ENCODE measurements around the gene TRAK1. TPM values are rescaled to one million over a fixed set of nuclear protein-coding genes. Genes with fewer than 3 reads are reported as not detected.

Gene TRAK1
- total RNA-seq, 1 donor from 2014 or later = 21.2 TPM

- peak; percentile 56 to 64 for DNase-seq (ENCODE audit: low read depth in 2 of 2)
These were observed 139.0 kb downstream of the TRAK1 start for GRCh38 chr3:42229942-42230688.

GRCh38 chr3:42230860-42231259 is 139.7 kb downstream of the TRAK1 start:
- DNase-seq (ENCODE audit: low read depth in 2 of 2) = no peak

DNA sequence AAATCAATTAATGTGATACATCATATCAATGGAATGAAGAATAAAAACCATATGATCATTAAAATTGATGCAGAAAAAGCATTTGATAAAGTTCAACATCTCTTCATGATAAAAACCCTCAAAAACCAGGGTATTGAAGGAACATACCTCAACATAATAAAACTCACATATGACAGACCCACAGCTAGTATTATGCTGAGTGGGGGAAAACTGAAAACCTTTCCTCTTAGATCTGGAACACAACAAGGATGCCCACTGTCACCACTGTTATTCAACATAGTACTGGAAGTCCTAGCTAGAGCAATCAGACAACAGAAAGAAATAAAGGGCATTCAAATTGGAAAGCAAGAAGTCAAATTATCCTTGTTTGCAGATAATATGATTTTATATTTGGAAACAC is 144.4 kb downstream of the TRAK1 start:
- DNase-seq (ENCODE audit: low read depth in 2 of 2) = no peak

DNA sequence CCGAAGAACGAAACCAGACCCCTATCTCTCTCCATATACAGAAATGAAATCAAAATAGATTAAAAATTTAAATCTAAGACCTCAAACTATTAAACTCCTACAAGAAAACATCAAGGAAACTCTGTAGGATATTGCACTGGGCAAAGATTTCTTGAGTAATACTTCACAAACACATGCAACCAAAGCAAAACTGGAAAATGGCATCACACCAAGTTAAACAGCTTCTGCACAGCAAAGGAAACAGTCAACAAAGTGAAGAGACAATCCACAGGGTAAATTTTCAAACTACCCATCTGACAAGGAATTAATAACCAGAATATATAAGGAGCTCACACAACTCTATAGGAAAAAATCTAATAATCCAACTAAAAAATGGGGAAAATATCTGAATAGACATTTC is 145.5 kb downstream of the TRAK1 start:
- no peak for DNase-seq (ENCODE audit: low read depth in 2 of 2)

DNA sequence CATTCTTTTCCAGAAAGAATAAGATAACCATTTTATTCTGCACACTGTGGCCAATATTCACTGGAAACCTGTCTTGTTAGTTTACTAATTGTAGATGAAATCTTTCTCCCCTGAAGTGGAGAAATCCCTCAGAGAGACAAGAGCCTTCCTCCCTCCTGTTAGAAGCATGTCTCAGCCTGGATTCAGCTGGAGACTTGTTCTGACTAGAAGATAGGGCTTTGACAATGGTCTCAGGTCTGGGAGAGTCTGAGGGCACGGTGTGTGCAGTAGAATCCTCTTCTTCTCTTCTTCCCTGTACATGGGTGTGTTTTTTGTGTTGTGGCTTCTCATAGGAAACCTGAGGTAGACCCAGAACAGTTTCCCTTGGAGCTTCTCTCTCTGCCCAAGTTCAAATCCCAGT is 154.9 kb downstream of the TRAK1 start:
- no peak for DNase-seq (ENCODE audit: low read depth in 2 of 2)

- peak; percentile 67 to 73 for DNase-seq (ENCODE audit: low read depth in 2 of 2)
These were observed 156.4 kb downstream of the TRAK1 start for GRCh38 chr3:42247576-42248027.

- DNase-seq (ENCODE audit: low read depth in 2 of 2) = no peak
These were observed 159.6 kb downstream of the TRAK1 start for GRCh38 chr3:42250761-42251160.

- no peak for DNase-seq (ENCODE audit: low read depth in 2 of 2)
These were observed 163.4 kb downstream of the TRAK1 start for GRCh38 chr3:42254566-42254965.

DNA sequence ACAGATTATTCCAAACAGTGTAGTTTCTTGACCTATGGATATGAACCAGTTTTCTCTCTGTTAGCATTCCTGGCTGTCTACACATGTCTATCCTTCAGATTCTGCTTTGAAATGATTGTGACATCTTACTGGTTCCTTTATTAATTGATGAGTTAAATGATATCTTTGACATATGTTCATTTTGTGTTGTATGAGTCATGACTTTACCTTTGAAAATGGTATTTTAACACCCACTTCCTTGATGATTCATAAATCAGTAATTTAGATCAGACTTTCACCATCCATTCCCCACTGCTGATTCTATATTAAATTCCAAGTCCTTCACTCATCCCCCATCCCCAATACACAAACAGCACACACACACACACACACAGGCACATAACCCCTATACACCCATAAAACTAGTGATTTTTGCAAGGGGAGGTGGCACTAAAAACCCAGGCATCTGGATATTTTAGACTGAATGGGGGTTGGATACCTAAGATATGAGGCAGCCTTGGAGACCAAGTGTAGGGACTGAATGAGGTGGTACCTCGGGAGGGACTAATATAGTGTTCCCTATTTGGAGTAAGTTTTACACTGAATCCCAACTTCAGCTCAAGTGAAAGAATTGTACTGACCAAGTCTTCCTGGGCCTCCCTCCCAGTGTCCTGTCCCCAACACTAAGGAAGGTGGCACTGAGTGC is 165.1 kb downstream of the TRAK1 start:
- peak in 1 of 2 donors; percentile 17 for DNase-seq (ENCODE audit: low read depth in 2 of 2)

DNA sequence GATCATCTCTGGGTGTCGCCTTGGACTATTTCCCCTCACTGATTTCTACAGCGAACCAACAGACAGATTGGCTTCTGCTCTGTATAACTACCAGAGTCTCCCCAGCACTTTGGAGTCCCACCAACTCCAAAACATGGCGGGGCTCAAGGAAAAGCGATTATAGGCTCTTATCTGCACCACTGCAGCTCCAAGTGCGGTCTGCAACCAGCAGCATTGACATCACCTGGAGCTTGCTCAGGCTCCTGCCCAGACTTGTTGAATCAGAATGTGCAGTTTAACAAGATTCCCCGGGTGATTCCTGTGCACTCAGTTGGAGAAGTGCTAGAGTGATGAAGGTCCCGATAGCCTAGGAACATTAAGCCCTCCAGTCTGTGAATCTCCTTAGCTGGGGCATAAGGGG is 165.8 kb downstream of the TRAK1 start:
- DNase-seq (ENCODE audit: low read depth in 2 of 2) = no peak

DNA sequence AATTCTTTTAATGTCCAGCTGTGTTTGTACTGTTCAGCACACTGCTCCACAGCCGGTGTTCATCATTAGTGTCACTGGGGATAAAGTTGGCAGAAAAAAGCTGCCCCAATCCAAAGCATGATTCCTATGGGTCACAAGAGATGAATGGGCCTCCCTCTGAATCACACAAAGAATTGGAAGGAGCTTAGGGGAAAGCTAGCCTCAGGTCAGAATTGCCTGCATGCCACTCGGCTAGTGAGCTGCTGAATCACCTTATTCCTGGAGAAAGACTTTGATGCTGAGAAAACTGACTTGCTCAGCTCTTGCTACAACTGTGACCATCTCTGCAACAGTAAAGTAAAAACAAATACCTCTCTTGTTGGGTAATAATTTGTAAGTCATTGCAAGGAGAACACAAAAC is 171.4 kb downstream of the TRAK1 start:
- no peak for DNase-seq (ENCODE audit: low read depth in 2 of 2)

DNA sequence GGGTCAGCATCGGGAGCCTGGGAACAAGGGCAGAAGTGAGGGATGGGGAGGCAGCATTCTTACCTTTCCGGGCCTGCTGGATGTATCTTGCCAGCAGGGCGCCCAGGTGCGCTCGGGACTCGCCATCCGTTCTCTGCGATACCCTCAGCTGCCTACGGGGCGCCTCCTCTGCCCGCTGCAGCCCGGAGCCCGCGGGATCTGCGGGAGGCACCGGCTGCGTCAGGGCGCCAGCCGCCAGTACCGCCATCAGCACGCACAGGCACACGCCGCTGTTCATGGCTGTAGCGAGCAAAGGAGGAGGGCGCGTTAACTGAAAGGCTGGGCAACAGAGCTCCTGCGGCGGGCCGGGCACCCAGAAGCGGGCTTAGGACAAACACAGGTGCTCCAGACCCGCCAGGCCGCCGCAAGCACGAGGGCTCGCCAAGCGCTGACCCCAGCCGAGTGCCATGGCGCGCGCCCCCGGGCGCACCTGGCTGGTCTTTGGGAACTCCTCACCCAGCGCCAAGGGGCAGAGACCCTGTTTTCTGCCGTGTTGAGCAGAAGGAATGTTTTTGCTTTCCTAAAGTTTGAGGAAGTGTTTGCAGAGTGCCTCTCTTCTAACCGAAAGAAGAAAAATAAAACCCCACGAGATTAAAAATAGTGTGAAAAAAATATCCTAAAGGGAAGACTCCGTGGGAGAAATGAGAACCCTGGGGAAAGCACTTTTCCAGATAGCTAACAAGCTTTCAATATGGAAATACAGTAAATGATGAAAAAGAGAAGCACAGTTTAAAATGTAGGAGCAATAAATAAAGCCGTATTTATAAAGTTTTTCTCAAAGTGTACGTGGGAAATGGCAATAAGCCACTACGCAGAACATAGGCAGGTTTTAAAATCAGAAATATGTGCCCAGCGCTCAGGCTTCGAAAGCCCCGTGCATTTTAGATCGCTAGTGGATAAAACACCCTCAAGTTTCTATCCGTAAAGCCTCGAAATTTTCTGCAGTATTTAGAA is 172.5 kb downstream of the TRAK1 start:
- no peak for DNase-seq (ENCODE audit: low read depth in 2 of 2)

GRCh38 chr3:42264399-42265058 is 173.4 kb downstream of the TRAK1 start:
- DNase-seq (ENCODE audit: low read depth in 2 of 2) = peak in 1 of 2 donors; percentile 8

DNA sequence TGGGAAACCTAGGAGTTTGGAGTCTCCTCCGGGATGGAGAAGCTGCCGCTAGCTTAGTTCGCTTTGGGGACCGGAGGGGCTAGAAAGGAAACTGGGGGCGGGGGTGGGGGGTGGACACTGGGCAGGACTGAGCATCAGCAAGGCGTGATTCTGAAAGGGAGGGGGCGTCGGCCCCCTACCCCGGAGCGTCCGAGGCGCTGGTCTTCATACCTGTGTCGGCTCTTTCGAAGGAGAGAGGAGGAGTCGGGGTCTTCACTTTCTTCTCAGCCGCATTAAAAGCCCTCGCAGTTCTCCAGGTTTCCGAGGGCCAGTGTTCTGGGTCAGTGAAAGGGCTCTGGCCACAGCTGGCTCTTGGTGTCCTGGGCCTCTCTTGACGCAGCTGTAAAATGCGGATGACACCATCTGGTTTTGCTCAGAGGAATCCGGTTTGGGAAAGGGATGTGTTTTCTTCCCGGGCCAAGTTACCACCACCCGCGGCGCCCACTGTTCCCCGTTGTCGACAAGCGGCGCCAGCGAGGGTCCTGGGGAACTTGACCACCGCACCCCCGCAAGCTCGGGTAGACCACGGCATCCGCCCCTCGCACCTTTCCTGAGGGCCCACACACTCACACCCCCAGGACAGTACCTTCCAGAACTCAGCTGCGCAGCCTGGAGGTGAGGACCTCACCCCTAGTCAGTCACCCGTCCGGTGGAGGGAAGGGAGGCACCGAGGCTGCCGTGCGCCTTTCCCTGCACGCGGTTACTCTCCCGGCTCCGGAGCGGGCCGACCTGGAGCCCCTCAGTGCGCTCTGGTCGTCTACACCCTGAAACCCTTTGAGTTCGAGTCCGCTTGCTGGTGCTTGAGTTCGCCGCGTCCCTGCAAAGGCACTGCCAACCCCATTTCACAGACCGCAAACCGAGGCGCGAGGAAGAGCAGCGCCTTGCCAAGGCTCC is 174.2 kb downstream of the TRAK1 start:
- no peak for DNase-seq (ENCODE audit: low read depth in 2 of 2)

DNA sequence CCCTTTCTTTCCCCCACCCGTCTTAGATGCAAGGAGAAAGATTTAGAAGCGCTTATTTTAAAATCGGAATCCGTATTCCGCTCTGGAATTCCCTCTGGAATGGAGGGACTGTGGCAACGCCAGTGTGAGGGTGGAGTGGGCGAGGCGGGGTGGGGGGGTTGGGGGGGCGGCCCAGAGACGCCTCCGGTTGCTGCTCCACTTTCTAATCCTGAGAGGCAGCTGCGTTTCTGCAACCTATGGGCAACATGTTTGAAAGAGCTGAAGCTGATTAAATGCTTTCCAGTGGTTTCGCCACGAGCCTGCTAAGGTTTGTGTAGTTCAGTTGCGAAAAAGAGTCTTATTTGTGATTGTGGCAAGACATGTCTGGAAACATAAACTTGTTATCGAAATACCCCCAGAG is 174.9 kb downstream of the TRAK1 start, which contains the start of gene CCK:
CCK (minus strand) TSS at position 101 of the 400 bp plus-strand sequence. CDS start 2,555 bp downstream, outside the sequence.
- DNase-seq (ENCODE audit: low read depth in 2 of 2) = no peak

DNA sequence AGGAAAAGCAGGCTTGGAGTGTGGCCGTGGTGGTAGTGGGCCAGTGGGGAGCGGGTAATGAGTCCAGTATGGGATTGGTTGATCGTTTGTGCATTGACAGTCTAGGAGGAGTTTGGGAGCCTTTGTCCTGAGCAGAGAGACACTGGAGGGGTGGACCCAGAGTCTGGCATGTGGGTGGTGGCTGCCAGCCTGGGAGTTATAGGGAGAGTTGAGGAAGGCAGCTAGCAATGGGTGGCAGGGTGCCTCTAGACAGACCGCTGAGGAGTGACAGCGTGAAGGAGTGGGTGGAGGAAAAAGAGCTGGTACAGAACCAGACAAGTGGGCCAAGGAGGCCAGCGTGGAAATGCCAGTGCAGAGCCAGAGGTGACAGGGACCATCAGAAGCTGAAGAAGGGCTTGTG is 176.7 kb downstream of the TRAK1 start:
- no peak for DNase-seq (ENCODE audit: low read depth in 2 of 2)

DNA sequence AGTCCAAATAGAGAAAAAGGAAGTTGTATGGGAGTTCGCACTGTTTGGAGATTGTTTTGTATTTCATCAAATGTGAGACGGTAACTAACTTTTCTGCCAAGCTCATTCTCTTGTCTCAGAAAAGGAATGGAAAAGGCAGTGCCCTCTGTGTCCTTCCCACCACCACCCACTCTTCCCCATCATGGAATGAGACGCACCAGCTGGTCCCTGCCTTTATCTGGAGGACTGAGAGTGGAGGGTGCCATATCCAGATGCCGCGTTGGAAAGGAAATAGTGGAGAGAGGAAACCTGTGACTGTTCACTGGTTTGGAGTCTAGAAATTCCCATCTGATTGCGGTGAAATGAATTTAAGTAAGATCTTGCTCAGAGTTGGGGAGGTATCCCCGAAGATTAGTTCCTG is 178.5 kb downstream of the TRAK1 start:
- no peak for DNase-seq (ENCODE audit: low read depth in 2 of 2)

- DNase-seq (ENCODE audit: low read depth in 2 of 2) = no peak
These were observed 179.4 kb downstream of the TRAK1 start for GRCh38 chr3:42270561-42270960.

DNA sequence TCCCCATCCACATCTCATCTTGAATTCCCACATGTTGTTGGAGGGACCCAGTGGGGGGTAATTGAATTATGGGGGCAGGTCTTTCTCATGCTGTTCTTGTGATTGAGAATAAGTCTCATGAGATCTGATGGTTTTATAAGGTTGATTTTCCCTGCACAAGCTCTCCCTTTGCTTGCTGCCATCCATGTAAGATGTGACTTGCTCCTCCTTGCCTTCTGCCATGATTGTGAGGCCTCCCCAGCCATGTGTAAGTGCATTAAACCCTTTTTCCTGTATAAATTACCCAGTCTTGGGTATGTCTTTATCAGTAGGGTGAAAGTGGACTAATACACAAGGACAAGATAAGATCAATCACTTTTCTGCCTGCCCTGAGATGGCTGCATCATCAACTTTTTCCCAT is 180.6 kb downstream of the TRAK1 start:
- DNase-seq (ENCODE audit: low read depth in 2 of 2) = no peak

- no peak for DNase-seq (ENCODE audit: low read depth in 2 of 2)
These were observed 182.2 kb downstream of the TRAK1 start for GRCh38 chr3:42273361-42273760.
